NCI-H1694 treated with DMSO at 0.1 percent for 48 hours (cell line): ENCODE results near the gene PRKCE.
"Not testable (repeated sequence)": the region's sequence is repeated elsewhere in the genome, so short reads cannot be mapped to it uniquely, and the experiment has no call there.

Experiments
- DNase-seq: peaks from one replicate; lab custom pipeline; 2025; lab: John Stamatoyannopoulos, UW

Gene PRKCE

DNA sequence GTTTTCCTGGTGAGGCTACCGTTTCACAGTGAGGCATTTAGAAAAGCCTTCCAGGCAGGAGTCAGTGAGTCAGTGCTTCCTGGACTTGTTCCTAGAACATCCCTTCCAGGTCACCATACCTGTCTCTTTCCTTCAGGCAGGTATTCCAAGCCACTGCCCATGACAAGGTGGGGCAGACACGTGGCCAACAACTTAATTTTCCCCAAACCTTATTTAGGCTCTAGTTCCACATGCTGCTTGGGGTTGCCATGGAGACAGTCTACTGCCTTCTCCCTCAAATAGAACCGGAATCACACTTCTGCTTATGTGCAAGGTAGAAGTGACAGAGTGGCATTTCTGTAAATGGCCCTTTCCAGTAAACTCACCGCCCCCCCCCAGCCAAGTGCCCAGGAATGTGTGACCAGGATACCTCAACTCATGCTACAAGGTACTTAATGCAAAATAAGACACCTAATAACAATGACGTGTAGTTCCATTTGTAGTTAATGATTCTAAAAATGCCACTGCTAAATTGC, 258.3 kb downstream of the PRKCE start:
- DNase-seq, result no peak

DNA sequence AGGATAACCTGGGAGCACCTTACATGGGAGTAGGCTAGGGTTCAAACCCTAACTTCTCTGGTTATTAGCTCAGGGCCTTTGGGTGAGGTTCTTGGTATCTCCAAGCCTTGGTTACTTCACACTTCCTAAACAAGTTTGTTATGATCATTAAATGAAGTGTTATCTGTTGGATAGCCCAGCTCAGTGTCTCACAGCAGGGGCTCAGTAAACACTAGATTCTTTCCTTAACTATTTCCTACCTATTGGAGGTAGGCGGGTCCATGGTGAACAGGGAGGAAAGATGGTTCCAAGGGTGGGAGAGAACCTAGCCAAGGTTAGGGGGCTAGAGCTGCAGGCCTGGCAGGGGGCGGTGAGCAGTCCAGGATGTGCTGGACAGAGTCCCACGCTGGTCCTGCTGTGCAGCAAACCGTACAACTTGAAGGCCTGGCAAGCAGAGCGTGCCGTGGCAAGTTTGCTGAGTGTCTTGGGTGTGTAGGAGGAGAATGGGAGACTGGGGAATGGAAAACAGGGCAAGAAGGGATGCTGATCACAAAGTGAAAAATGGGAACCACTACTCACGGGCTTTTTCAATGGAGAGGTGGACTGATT, 259.1 kb downstream of the PRKCE start:
- DNase-seq, result no peak

DNA sequence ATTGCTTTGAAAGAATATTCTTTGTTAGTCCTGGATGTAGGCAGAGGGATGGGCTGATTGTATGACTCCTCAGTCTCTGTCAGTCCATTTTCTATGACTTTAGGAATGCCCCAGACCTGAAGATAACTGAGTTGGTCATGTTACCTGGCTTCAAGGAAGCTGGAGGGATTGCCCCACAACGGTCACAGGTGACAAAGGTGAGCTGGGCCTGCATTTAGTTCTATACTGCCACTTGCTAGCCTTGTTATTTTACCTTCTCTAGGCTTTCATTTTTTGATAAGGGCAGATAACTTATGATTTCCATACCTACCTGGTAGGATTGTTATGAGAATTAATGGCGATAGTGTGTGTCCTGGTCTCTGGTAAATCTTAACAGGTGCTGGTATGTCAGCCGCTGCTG, 260.1 kb downstream of the PRKCE start:
- DNase-seq, result no peak

DNA sequence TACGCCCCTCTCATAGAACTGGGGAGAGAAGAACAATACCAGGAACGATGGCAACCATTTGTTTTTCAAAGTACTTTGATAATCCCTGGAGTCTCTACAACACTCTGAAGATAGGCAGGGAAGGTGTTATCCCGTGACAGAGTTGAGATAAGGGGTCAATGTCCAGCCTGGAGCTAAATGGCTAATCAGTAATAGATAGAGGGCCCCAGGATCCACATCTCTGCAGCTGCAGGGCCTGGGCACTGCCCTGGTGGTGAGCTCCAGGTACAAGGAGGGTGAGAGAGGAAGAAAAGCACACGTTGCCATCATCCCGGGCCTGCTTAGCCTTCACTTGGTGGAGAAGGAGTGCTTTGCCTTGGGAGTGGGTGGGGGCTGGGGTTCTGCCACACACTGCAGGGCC, 260.6 kb downstream of the PRKCE start:
- DNase-seq, result no peak

DNA sequence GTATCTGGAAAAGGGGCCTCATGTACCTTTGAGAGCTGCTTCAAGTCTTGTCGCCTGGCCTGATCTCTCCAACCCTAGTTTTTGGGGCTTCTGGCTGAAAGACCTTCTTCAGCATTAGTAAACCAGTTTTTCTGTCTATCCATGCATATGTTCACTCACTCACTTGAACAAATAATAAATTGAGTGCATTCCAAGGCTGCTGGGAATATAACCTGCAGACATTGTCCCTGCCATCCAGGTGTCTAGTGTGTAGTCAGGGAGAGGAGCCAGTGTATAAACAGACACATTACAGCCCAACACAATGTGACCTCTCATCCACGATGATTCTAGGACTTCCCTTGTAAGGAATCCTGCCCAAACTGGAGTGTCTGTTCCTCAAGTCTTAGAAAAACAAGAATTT, 262.1 kb downstream of the PRKCE start:
- DNase-seq, result no peak

DNA sequence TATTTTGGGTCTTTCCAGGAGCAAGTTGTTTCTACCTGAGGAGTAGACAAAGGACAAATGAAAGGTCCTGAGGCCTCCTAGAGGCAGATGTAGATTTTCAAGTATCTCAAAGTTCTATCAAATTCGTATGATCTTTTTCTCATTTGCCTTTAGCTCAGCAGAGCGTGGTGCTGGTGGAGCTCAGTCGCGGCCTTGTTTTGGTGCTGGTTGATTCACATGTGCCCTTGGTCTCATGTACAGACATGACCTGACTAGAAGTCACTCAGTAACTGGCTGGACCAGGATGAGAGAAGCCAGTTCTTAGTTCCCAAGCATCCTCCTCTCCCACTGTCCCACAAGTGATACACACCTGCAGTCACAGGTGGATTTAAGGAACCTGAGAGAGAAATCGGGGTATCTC, 264.0 kb downstream of the PRKCE start:
- DNase-seq, result no peak

DNA sequence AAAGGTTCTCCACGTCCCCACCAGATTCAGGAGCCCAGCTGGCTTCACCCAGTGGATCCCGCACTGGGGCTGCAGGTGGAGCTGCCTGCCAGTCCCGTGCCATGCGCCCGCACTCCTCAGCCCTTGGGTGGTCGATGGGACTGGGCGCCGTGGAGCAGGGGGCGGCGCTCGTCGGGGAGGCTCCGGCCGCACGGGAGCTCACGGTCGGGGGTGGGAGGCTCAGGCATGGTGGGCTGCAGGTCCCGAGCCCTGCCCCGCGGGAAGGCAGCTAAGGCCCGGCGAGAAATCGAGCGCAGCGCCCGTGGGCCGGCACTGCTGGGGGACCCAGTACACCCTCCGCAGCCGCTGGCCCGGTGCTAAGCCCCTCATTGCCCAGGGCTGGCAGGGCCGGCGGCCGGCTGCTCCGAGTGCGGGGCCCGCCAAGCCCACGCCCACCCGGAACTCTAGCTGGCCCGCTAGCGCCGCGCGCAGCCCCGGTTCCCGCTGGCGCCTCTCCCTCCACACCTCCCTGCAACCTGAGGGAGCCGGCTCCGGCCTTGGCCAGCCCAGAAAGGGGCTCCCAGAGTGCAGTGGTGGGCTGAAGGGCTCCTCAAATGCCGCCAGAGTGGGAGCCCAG, 266.2 kb downstream of the PRKCE start:
- DNase-seq, result not testable (repeated sequence)

DNA sequence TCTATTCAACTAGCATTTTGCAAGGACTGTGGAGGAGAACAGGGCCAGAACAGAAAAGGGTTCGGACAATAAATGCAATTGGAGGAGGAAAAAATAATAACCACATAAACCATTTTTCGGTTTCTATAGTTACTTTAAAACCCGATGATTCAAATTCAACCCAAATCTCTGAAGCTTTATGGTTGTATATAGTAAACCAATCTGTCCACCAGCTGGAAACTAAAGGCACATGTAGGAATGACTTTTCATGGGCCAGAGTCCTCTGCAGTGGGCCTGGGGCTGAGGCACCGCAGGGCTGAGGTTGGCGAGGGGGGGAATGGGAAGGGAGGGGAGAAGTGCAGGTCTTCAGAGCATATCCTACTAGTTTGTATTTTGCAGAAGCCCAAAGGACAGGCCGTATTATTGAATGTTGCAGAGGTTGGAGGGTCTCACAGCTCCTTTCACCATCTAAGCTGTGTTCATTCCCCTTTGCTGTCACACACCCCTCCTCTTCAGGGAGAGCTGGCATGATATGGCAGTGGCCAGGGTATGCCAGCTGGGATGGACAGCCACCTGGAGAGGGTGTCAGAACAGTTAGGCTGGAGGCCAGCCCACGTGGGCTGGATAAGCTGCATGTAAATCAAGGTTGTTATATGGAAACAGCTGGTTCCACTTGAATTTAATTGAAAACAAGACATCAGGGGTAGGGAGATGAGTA, 267.1 kb downstream of the PRKCE start:
- DNase-seq, result peak; percentile 61

DNA sequence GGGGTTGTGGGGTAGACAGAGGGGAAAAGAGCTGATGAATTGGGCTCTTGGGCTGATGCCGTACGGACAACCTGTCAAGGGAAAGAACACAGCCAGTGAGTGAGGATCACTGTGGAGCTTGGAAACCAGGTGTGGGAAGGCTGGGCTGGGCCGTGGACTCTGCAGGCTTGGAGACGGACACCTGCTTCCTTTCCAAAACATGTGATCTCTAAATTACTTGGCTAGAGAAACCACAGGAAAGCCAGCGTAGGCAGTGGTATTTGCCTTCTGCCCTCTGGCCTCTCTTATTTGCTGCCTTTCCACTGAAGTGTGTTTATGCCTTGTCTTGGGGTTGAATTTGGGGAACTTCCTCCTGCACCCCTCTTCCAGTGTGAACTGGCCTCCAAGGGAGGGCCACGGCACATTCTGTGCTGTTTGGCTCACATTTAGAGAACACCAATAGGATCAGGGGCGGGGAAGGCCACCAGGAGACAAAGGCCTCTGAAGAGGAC, 267.7 kb downstream of the PRKCE start:
- DNase-seq, result no peak

DNA sequence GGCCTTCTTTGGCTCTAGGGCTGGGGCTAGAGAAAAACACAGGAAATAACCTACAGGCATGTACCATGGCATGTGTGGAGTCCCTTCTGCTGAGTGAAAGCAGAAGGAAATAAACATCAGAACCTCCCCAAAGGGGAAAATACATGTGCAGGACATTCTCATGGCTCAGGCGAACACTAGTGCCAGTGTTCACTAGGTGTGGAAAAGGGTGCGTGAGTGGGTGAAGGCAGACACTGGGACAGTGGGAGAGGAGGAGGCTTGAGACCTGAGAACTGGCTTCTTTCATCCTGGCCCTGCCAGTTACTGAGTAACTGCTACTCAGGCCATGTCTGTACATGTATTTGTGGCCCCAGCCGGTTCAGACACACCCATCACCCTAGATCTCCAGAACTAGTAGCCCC, 268.2 kb downstream of the PRKCE start:
- no peak for DNase-seq

DNA sequence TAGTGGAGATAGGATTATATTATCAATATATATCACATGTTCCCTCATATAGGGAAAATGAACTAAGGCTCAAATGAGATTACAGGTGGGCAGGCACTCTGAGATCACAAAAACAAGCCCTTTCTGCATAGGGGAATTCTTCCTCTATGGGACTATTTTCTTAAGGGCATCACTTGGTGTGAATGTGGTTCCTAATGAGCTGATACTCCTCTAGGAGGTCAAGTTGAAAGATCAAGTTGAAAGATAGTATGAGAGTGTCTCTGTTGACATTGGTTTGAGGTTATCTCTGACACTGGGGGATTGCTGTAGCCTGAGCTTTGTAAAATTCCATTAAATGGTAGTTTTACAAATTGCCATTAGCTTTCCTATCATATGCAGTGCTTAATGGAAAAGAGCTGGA, 270.4 kb downstream of the PRKCE start:
- no peak for DNase-seq

DNA sequence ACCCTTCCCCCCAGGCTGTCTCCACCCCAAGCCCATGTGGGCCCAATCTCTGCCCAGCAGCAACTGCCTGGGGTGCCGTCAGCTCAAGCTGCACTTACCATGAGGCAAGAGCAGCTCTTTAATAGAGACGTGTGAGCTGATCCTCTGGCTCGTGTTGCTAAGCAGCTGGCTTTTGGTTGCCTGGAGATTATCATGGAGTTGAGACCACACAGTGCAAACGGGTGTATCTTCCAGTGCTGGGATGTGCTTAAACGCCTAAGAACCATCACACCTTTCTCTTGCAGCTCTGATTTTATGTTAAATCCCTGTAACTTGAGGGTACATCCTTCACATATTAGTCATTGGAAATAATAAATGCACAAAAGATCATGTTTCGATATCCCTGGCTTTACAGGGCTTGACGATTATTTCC, 271.1 kb downstream of the PRKCE start:
- DNase-seq, result peak; percentile 76

DNA sequence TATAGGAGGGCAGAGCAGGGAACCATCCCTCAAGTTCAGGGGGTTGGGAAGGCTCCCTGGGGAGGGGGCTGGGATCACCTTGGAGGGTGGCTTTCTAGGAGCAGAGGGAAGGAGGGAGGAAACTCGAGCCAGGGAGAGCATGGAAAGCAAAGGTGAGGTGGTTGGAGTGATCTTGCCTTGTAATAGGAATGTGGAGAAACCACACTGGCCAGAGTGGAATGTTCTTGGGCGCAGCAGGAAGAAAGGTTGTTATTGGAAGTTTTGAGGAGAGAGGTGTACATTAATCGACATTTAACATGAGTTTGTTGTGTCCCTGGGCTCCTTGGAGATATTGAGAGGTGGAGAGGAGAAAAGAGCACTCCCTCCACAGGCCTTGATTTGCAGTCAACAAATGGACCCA, 272.2 kb downstream of the PRKCE start:
- DNase-seq, result no peak

DNA sequence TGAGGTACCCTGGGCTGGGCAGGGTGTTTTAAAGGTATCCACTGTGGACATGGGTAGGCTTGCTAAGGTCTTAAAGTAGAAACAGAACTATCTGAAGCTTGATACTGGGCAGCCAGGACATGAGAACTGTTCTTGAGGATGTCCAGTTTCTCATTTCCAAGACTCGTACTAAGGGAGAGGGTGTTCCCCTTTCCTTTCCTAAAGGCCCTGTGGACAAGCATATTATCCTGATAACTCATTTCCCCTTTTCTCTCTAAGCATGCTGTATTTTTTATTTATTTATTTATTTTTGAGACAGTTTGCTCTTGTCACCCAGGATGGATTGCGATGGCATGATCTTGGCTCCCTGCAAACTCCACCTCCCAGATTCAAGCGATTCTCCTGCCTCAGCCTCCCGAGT, 273.6 kb downstream of the PRKCE start:
- DNase-seq, result no peak

DNA sequence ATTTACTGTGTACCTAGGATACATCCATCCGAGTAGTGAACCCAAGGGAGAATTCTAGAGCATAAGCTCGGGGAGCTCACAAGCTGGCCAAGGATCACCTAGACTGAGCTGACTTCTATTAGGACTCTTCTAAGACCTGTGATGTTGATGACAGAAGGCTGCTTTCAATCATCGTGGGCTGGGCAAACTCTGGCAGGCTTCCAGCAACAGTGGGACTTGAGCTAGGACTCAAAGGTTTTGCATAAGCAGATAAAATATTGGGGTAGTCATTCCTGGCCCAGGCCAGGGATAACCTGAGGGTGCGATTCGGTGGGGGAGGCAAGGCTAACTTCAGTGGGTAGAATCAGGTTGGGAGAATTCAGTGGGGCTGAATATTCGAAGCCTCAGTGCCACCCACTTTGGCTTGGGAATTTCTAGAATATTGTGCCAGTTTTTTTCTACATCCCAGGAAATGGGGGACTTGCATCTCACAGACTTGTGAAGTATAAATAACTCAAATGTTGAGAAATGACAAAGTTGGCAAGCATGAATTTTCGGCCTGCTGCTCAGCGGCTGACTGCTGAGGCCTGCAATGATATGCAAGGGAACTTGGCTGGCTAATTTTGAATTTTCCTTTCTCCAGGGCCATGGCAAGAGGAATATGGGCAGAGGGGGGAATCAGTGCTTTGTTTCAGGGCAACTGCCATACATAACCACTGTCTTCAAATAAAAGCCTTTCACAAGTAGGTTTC, 274.3 kb downstream of the PRKCE start:
- no peak for DNase-seq

DNA sequence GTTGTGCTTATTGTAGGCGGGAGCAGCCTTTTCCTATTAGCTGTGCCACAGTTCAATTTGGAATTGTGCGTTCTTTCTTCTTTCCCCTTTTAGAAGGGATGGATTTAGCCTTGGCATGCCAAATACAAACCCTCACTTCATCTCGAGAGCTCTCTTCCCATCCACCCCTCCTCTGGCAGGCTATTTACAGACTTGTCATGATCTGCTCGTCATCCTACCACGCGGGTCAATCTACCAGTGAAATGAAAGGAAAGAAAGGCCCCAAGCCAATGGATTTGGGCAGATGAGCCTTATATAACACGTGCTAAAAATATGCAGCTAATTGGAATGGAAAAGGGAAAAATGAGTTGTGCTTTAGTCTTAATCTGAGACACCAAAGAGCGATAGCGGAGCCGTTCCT, 277.5 kb downstream of the PRKCE start:
- no peak for DNase-seq

DNA sequence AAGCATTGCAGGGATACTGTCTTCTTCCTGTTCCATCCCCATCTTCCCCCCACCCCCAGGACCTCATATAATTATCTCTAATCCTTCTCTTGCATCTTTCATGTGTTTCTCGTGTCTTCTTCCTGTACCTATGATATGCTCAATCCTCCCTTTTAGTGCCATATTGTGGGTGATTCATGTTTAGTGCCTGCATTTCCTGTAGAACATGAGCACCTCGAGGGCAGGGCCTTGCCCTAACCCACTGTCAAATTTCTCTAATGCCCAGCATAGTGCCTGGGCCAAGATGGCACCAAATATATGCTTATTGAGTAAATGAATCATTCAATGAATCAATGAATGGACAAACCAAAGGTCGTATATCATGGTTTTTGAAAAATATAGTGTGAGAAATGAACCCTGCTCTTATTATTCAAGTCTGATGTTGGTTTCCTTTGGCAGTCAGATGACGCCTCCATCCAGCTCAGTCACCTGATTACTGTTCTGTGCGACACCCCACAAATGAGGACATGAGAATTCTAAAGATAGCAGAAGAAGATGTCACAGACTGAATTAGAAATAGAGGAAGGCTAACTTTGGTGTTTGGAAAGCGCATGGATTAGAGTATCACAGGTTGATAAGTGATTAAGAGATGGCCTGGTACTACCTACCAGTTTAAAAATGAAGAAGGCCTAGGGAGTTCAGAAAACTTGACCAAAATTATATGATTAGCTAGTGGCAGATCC, 278.4 kb downstream of the PRKCE start:
- DNase-seq, result no peak

DNA sequence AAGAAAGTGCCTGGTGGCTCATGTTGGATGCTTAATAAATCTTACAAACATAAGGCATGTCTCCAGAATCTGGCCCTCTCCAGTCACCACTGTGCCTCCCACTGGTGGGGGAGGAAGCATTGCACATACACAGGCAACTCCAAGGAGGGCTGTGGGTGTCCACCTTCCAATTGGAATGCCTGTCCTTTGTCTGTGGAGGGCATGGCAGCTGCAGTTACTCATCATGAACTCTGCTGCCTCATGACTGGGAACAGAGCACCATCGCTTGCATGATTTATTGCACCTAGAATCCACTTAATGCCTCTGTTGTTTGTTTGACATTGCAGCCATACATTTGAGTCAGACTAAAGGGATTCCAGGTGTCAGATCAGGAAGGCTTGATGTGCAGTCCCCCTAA, 278.9 kb downstream of the PRKCE start:
- DNase-seq, result no peak

DNA sequence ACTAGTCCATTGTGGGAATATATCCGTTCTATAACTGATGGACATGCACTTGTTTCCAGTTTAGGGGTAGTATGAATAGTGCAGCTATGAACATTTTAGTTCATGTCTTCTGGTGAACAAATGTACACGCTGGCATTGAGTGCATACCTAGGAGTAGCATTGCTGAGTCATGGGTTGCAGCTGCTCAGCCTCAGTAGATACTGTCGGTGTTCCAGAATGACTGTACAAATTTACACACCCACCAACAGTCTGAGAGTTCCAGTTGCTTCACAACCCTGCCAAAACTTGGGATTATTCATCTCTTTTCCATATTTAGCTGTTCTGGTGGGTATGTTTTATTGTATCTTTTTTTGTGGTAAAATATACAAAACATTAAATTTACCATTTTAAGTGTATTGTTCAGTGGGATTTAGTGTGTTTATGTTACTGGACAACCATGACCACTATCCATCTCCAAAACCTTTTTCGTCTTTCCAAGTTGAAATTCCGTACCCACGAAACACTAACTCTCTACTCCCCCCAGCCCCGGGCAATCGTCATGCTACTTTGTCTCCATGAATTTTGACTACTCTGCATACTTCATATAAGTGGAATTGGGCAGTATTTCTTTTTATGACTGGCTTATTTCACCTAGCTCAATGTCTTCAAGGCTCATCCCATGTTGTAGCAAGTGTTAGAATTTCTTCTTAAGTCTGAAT, 281.0 kb downstream of the PRKCE start:
- DNase-seq, result no peak

DNA sequence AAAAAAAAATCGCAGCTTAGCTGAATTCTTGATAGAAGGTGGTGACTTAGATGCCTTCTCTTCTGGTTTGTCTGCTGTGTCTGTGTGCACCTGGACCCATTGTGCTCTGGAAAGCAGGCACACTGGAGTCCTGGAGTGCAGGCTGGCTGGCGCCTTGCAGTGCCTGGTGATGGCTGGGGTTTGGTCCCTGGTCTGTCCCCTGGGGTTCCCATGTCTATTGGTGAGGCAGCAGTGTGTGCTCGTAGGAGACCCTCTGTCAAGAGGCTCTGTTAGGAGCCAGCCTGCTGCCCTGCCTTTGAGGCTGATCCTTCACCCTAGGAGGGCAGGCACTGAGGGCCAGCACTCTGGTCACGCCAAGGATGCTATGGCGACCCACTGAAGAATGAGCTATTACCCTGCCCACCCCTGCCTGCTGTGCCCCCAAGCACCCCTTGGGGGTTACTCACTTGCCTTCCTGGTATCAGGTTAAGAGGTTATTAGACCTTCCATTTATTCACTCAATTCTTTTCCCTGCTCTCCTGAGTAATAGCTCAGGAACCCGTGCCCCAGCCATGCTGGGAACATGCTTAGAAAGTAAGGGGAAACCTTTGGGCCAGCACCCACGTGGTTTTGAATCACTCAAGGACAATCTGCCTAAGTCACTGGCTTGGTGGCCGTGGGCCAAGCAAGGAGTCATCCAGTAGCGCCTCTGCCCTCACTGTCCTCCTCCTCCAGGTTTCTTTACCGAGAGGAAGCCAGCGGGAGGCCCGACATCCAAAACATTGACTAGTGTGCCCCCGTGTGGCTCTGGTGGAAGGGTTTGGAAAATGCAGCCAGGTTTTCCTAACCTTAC, 284.5 kb downstream of the PRKCE start:
- peak; percentile 73 for DNase-seq

DNA sequence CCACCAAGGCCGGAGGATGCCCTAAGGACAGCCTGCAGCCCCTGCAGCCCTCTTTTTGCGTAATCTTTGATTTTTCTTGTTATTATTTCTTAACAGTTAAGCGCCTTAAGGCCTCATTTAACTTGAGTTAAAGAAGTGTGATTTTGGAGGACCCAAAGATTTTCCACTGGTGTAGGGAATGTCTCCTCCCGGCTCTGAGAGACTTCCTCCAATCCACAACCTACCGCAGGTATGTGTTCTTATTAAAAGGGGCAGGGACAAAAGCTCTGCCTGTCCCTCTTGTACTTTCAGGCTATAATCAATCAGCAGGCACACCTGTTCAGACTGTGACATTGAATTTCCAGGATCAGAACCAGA, 285.1 kb downstream of the PRKCE start:
- no peak for DNase-seq
